GM19468 (cell line): ENCODE measurements around the gene SPEM3.
A peak's percentile ranks its signal among the peaks of the same experiment; 100 is the strongest.

ENCODE experiments used
- ATAC-seq: cut with Tn5 transposase; IDR thresholded peaks from one replicate; pipeline ENCODE4 v1.9.1; 2021; ENCODE audit warnings: mild to moderate bottlenecking, moderate library complexity, moderate number of reproducible peaks; ENCODE audit not compliant: unreplicated experiment; ENCODE audit errors: extremely low read depth

Gene SPEM3

DNA sequence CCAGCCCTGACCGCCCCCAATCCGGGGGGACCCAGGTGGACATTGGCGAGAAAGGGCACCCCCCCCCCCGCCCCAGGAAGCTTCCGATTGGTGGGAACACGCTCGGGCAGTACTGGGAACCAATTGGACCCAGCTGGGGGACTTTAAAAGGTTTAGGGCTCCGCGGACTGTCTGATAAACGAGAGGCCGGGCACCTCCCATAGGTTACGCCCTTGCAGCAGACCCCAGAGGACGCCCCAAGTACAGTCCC is 25.0 kb upstream of the SPEM3 start:
- no peak for ATAC-seq

- peak; percentile 81 for ATAC-seq
Observed at GRCh38 chr17:7403977-7404736, 24.5 kb upstream of the SPEM3 start, which contains the start of gene TMEM256. Gene TMEM256 (minus strand): TSS chr17:7404097. CDS start chr17:7404084, 13 bp downstream.

DNA sequence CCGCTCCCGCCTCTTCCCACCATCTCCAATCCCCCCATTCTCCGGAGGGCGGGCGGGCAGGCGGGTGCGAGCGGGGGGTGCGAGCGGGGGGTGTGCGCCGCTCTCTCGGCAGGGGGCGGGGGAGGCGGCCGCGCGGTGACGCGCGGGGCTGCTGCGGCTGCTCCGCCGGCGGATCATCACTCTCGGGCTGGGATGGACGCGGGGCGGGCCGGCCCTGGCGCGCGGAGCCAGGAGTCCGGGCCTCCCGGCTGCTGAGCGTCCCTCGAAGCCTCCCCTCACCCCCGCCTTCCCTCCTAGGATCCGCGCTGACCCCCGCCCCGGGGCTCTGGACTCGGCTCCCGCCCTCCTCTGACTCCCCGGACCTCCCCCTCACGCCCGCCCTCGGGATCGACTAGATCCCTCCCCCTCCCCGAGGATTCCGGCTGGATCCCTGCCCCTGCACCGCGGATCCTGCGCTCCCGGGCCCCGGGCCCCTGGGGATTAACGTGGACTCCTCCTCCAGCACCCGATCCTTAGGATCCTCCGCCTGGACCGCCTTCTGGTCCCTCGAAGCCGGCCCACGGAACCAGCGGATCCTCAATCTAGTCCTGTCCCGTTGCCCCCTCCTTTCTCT is 23.8 kb upstream of the SPEM3 start:
- no peak for ATAC-seq

GRCh38 chr17:7405350-7406234 is 23.1 kb upstream of the SPEM3 start:
- ATAC-seq: no peak

DNA sequence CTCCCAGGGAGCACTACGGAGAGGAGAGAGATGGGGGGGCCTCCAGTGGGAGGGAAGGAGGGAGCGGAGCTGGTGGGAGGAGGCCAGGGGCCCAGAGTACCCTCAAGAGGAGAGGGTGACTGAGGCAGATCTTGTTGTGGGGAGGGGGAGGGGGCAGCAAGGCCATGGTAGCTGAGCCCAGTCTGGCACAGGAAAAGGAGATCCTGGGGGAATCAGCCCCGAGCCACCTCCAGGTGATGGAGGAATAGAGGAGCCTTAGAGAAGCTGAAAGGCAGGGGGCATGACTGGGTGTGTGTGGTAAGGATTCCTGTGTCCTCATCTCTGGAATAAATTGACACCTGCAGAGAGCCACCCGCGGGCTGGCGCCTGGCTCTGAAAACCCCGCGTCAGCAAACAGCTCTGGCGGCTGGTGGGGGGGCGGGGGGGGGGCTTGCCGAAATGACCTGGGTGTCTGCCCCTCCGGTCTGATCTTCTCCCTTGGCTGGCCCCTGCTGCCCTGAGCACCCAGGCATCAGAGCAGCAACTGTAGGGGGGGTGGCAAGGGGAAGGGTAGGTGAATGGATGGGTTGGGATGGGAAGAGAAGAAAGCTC is 22.3 kb upstream of the SPEM3 start:
- no peak for ATAC-seq

- no peak for ATAC-seq
Observed at GRCh38 chr17:7407082-7407481, 21.6 kb upstream of the SPEM3 start.

DNA sequence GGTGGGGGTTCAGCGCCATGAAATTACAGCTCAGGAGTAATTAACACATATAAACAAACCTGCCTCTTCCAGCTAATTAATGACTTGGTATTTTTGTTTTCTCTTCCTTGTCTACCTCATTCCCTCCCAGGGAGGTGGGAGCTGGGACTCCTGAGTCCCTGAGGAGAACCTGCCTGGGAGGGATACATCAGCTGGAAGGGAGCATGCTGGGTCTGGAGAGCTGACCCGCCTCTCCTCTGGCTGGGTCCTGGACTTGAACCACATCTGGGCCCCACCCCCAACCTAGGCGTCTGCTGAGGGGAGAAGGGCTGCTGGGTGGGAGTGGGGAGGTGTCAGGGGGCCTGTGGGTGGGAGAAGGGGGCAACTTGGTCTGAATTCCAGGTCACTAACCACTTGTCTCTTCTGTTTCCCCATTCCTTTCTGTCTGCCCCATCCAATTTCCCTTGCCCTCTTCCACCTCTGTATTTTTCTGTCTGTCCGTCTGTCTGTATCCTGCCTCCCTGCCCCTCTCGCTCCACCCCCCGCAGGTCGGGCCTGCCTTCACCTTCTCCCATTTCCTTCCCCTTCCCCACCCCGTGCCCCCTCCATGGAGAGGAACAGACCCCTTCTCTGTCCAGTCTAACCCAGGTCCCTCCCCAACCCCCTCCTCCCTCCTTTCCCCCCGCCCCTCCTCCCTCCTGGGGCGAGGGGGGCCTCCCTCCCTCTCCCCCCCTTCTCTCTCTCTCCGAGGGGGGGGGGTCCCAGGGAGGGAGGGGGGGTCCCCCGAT is 21.0 kb upstream of the SPEM3 start, which contains the start of gene NLGN2:
Gene NLGN2 (plus strand): TSS at position 361 of the 767 bp plus-strand sequence. CDS start 411 bp downstream, outside the sequence.
- ATAC-seq: no peak

DNA sequence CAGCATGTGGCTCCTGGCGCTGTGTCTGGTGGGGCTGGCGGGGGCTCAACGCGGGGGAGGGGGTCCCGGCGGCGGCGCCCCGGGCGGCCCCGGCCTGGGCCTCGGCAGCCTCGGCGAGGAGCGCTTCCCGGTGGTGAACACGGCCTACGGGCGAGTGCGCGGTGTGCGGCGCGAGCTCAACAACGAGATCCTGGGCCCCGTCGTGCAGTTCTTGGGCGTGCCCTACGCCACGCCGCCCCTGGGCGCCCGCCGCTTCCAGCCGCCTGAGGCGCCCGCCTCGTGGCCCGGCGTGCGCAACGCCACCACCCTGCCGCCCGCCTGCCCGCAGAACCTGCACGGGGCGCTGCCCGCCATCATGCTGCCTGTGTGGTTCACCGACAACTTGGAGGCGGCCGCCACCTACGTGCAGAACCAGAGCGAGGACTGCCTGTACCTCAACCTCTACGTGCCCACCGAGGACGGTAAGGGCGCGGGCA is 20.4 kb upstream of the SPEM3 start:
- ATAC-seq: no peak

DNA sequence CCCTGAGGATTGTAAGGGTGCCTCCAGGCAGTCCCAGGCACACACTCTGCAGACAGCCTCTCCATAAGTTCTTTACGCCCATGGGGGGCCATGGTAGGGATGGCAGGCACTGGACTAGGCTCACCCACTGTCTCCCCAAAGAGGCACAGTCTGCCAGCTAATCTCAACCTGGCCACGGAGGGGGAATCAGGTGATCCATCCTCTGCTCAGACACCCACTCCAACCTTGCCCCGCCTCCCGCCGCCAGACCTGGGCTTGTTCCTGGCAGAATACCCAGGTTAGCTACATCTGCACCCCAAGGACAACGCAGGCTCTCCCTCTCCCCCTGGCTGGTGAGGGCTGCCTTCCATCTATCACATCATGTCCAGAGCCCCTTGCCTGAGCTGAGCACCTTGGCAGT is 19.8 kb upstream of the SPEM3 start:
- ATAC-seq: no peak

GRCh38 chr17:7409716-7410115 is 18.9 kb upstream of the SPEM3 start:
- no peak for ATAC-seq

DNA sequence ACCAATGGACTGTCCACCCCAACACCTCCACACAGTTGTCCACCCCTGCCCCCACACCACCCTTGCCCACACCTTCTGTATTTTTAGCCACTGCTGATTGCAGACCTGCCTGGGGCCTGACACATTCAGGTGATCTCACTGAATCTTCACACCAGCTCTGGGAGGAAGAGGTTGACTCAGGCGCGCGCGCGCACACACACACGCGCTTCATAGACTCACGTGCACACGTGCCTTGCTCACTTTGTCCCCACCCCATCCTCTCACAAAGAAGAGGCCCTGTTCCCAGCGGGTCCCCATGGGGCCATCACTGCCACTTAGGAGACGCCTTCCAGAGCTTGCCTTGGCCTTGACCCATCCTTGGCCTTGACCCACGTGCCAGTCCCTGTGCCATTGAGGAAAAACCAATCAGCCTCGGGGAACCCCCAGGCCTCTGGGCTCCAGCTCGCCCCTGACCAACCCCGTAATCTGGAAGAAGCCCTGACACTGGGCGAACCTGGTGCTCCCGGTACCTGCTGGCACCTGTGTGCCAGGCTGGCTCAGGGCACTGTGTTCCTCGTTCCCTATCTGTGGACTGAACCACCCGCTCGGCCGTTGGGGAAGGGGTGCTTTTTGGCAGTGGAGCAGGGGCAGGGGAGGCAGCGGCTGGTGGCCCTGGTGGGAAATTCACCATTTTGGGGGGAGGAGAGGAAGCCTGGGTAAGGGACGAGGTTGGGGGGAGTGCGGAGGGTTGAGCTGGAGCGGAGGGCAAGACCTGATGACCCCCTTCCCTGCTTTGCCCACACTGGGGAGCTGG is 17.8 kb upstream of the SPEM3 start:
- no peak for ATAC-seq

DNA sequence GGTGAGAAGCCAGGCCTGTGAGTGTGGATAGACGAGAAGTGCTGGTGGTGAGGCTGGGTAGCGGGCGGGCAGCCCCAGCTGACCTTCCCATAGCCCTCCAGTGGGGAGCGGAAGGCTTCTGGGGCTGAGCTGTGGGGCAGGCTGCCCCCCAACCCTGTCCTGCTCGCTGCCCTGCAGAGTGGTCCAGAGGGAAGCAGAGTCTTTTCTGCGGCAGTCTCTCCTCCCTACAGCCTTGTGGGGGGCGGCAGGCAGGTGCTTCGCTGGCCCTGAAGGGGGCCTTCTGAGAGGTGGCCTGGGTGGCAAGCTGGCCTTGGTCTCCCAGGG is 17.3 kb upstream of the SPEM3 start:
- ATAC-seq: no peak

- no peak for ATAC-seq
Observed at GRCh38 chr17:7413346-7413985, 15.2 kb upstream of the SPEM3 start.

GRCh38 chr17:7414837-7415236 is 13.8 kb upstream of the SPEM3 start:
- ATAC-seq: no peak

GRCh38 chr17:7415784-7416183 is 12.9 kb upstream of the SPEM3 start:
- ATAC-seq: no peak

DNA sequence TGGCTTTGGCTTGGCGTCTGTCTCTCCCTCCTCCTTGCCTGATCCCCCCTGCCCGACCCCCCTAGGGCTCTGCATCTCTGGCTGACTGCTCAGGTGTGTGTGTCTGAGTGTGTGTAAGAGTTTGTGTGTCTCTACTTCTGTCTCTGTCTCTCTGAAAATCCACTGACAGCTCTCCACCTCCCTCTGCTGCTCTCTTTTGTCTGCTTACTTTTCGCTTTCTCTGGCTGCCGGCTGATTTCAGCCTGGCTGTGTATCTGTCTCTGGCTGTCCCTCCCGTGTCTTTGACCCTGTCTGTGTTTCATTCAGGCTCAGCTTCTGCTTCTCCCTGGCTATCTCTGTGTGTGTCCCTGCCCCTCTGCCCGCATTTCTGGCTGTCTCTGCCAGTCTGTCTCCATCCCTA is 12.3 kb upstream of the SPEM3 start:
- no peak for ATAC-seq

GRCh38 chr17:7417056-7417655 is 11.5 kb upstream of the SPEM3 start:
- ATAC-seq: no peak

DNA sequence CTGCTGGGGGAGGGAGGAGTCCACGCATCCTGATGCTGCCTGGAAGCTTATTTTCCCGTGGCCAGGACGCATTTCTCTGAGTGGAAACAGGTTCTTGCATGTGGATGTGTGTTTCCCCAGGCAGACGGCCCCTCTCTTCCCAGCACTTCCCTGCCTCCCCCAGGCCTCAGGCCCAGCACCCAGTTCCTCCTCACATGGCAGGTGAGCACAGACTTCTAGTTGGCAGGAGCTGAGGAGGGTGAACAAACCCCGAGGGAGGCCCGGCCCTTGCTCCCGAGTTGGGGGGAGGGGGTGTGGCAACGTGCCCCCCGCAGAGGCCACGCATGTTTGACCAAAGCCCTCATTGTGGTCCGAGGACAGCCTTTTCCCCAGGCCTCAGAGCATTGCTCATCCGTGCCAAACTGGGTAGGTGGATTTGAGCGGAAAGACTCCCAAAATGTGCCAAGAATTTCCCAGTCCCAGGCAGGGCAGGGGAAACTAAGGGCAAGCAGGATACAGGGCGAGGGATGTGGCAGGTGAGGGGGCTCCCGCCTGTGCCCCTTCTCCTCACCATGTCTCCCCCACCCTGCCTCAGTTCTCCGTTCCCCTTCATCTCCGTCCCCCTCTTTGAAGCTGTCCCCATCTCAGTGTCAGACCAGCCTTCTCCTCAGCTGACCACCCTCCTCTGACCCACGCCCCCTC is 10.0 kb upstream of the SPEM3 start:
- no peak for ATAC-seq
